OCI-LY7 (cell line): ENCODE measurements around the gene ZC3H12D.

Experiments
- EZH2phosphoT487 ChIP-seq: fragments of 200-600 bp; sonication (generic); IDR thresholded peaks from 2 replicates; pipeline ENCODE4 v1.6.1; 2018; ENCODE audit warnings: low read depth, borderline replicate concordance, mild to moderate bottlenecking, mixed run types, antibody characterized with exemption, low read length, moderate library complexity, mixed read lengths
- TF ChIP-seq, protein P1 (sequence below): fragments of 200-600 bp; sonication (generic); conservative IDR thresholded peaks from 2 replicates; pipeline ENCODE4 v1.5.1; 2014; ENCODE audit warnings: mild to moderate bottlenecking, antibody characterized with exemption, low read length, moderate library complexity, mixed read lengths

DNA sequence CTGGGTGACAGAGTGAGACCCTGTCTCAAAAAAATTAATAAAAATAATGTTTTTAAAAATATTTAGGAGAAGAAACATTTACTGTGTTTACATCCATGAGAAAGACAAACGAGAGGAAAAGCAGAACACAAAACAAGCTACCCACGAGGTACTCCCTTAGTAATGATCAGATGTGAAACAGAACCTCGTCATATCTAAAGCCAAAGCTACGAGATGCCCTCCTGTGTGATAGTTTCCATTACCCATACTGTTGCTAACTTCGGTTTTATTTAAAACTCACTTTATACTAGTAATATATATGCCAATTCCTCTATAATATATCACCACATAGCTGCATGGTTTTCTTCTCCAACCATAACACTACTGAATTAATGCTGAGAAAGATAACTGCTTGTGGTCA lies 63.7 kb downstream of the ZC3H12D start:
- no peak for TF ChIP-seq EZH2phosphoT487
- TF ChIP-seq, protein P1, sequence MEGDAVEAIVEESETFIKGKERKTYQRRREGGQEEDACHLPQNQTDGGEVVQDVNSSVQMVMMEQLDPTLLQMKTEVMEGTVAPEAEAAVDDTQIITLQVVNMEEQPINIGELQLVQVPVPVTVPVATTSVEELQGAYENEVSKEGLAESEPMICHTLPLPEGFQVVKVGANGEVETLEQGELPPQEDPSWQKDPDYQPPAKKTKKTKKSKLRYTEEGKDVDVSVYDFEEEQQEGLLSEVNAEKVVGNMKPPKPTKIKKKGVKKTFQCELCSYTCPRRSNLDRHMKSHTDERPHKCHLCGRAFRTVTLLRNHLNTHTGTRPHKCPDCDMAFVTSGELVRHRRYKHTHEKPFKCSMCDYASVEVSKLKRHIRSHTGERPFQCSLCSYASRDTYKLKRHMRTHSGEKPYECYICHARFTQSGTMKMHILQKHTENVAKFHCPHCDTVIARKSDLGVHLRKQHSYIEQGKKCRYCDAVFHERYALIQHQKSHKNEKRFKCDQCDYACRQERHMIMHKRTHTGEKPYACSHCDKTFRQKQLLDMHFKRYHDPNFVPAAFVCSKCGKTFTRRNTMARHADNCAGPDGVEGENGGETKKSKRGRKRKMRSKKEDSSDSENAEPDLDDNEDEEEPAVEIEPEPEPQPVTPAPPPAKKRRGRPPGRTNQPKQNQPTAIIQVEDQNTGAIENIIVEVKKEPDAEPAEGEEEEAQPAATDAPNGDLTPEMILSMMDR: no peak
